GM23338 (cell line): ENCODE measurements around the gene SHOX. TPM values are rescaled to one million over a fixed set of nuclear protein-coding genes. Genes with fewer than 3 reads are reported as not detected.

Experiments
- ATAC-seq: fragments of 200-7000 bp; cut with Tn5 transposase; 3 replicates; pipeline ENCODE4 v1.9.1; 2020
- DNase-seq: peaks from one replicate; pipeline ENCODE4 v3.0.0-alpha.2; 2015; ENCODE audit warnings: low spot score
- H2AFZ ChIP-seq: fragments of 200-600 bp; sonication (generic); 2 replicates; pipeline ENCODE4 v1.8.0; 2016; ENCODE audit warnings: antibody characterized with exemption, mild to moderate bottlenecking, moderate library complexity
- H3F3A ChIP-seq: fragments of 200-600 bp; sonication (generic); replicated peaks from 2 replicates; pipeline ENCODE4 v1.8.0; 2017; ENCODE audit warnings: antibody characterized with exemption, mixed run types, low read depth
- H3K27ac ChIP-seq: fragments of 200-600 bp; sonication (generic); 2 replicates; pipeline ENCODE4 v1.6.1; 2016; ENCODE audit warnings: low read depth
- H3K27me3 ChIP-seq: fragments of 200-600 bp; sonication (generic); 2 replicates; pipeline ENCODE4 v1.8.0; 2016; ENCODE audit warnings: mild to moderate bottlenecking, mixed run types, moderate library complexity; ENCODE audit not compliant: insufficient read depth
- H3K36me3 ChIP-seq: fragments of 200-600 bp; sonication (generic); 2 replicates; pipeline ENCODE4 v1.8.0; 2016; ENCODE audit warnings: mild to moderate bottlenecking; ENCODE audit not compliant: insufficient read depth
- H3K4me1 ChIP-seq: fragments of 200-600 bp; sonication (generic); 2 replicates; pipeline ENCODE4 v1.8.0; 2016; ENCODE audit warnings: mild to moderate bottlenecking, moderate library complexity; ENCODE audit not compliant: insufficient read depth
- H3K4me2 ChIP-seq: fragments of 200-600 bp; sonication (generic); 2 replicates; pipeline ENCODE4 v1.7.1; 2017; ENCODE audit warnings: mixed run types
- H3K4me3 ChIP-seq: fragments of 200-600 bp; sonication (generic); 2 replicates; pipeline ENCODE4 v1.6.1; 2016; ENCODE audit warnings: mixed run types
- H3K79me2 ChIP-seq: fragments of 200-600 bp; sonication (generic); replicated peaks from 2 replicates; pipeline ENCODE4 v1.8.0; 2017; ENCODE audit warnings: mild to moderate bottlenecking; ENCODE audit not compliant: insufficient read depth
- H3K9me2 ChIP-seq: fragments of 200-600 bp; sonication (generic); 2 replicates; pipeline ENCODE4 v1.8.0; 2017; ENCODE audit not compliant: insufficient read depth
- H4K20me1 ChIP-seq: fragments of 200-600 bp; sonication (generic); replicated peaks from 2 replicates; pipeline ENCODE4 v1.8.0; 2017; ENCODE audit warnings: mild to moderate bottlenecking; ENCODE audit not compliant: insufficient read depth
- H3K27ac Mint-ChIP-seq: 2 replicates; pipeline ENCODE4 v1.8.0; 2020; ENCODE audit warnings: inconsistent platforms, mild to moderate bottlenecking, moderate library complexity, mixed read lengths
- H3K27me3 Mint-ChIP-seq: 3 replicates; pipeline ENCODE4 v1.8.0; 2022; ENCODE audit warnings: low read depth, mild to moderate bottlenecking, moderate library complexity, mixed read lengths, inconsistent platforms; ENCODE audit not compliant: insufficient read depth, poor library complexity
- H3K36me3 Mint-ChIP-seq: 3 replicates; pipeline ENCODE4 v1.8.0; 2021; ENCODE audit warnings: low read depth, mild to moderate bottlenecking, inconsistent platforms, moderate library complexity, mixed read lengths
- H3K4me1 Mint-ChIP-seq: 3 replicates; pipeline ENCODE4 v1.8.0; 2020; ENCODE audit warnings: mild to moderate bottlenecking, inconsistent platforms, mixed read lengths
- H3K4me3 Mint-ChIP-seq: 3 replicates; pipeline ENCODE4 v1.8.0; 2021; ENCODE audit warnings: moderate library complexity, mild to moderate bottlenecking, inconsistent platforms, mixed read lengths
- H3K9me3 Mint-ChIP-seq: 3 replicates; pipeline ENCODE4 v1.8.0; 2020; ENCODE audit warnings: moderate library complexity, mild to moderate bottlenecking, inconsistent platforms, mixed read lengths
- EZH2 ChIP-seq: fragments of 200-600 bp; sonication (generic); IDR thresholded peaks from one replicate; pipeline ENCODE4 v1.8.0; 2017; ENCODE audit warnings: antibody characterized with exemption, mild to moderate bottlenecking, low read depth; ENCODE audit not compliant: unreplicated experiment
- EZH2phosphoT487 ChIP-seq: fragments of 200-600 bp; sonication (generic); IDR thresholded peaks from one replicate; pipeline ENCODE4 v1.8.1; 2018; ENCODE audit warnings: antibody characterized with exemption; ENCODE audit not compliant: unreplicated experiment
- JUNB ChIP-seq: IDR thresholded peaks from one replicate; pipeline ENCODE4 v1.6.1; 2016; ENCODE audit warnings: antibody characterized with exemption; ENCODE audit not compliant: unreplicated experiment
- NANOG ChIP-seq: IDR thresholded peaks from 2 replicates; pipeline ENCODE4 v1.6.1; 2016; ENCODE audit warnings: antibody characterized with exemption, borderline replicate concordance
- POLR2AphosphoS5 ChIP-seq: IDR thresholded peaks from 2 replicates; pipeline ENCODE4 v1.6.1; 2016; ENCODE audit warnings: antibody characterized with exemption, low read depth
- STAT1 ChIP-seq: IDR thresholded peaks from one replicate; pipeline ENCODE4 v1.6.1; 2016; ENCODE audit warnings: antibody characterized with exemption; ENCODE audit not compliant: unreplicated experiment
- ZNF114 ChIP-seq: fragments of 250-450 bp; sonication (Bioruptor Pico); IDR thresholded peaks from 2 replicates; pipeline ENCODE4 v1.5.0; 2020; ENCODE audit warnings: mild to moderate bottlenecking, moderate library complexity
- ZNF331 ChIP-seq: fragments of 250-450 bp; sonication (Bioruptor Pico); IDR thresholded peaks from 2 replicates; pipeline ENCODE4 v1.5.0; 2020; ENCODE audit warnings: low read depth, mild to moderate bottlenecking, moderate library complexity
- polyA plus RNA-seq: library from polyadenylated mRNA; unstranded; fragments of >200 nt; fragmentation: Nextera tagmentation; extraction: Ambion mirVana; gene quantifications from 2 replicates; pipeline ENCODE4 v1.2.1, GENCODE V29; 2016
- total RNA-seq: library from RNA; depleted of rRNA; stranded (reverse); fragments of >200 nt; shearing (Covaris generic); gene quantifications from 2 replicates; pipeline ENCODE4 v1.2.3, GENCODE V29; 2014

The SHOX gene
- total and polyA plus RNA-seq, 2 experiments from 2014 or later: not detected

- Histone ChIP-seq H4K20me1 (peaks cover 14% of the 10 kb centered on the region; the same call in 1 of the 2 replicates), H3K27ac (no peak overlapping the region), H3K79me2 (no peaks in the 10 kb centered on the region), H3K4me2 (peak overlapping the region; percentile 85), H2AFZ (no peak overlapping the region), H3K4me3 (peak overlapping the region; percentile 60), H3K27me3 (peaks cover 96% of the 10 kb centered on the region), H3F3A (peaks cover 35% of the 10 kb centered on the region), H3K9me2 (no peaks in the 10 kb centered on the region), H3K4me1 (peaks cover 26% of the 10 kb centered on the region), H3K36me3 (no peaks in the 10 kb centered on the region)
- Mint-ChIP-seq H3K9me3 (peaks cover 91% of the 10 kb centered on the region), H3K27ac (no peak overlapping the region), H3K4me3 (no peak overlapping the region), H3K4me1 (peaks cover 6% of the 10 kb centered on the region), H3K36me3 (peaks cover 48% of the 10 kb centered on the region), H3K27me3 (peaks cover 78% of the 10 kb centered on the region)
- DNase-seq (no peak), ATAC-seq (no peak)
- TF ChIP-seq STAT1: no peak
- TF ChIP-seq EZH2phosphoT487: peak; percentile 55
- peak; percentile 97 for TF ChIP-seq EZH2
- TF ChIP-seq JUNB: no peak
These were observed 1.2 kb upstream of the SHOX start for GRCh38 chrX:629230-630006.

DNA sequence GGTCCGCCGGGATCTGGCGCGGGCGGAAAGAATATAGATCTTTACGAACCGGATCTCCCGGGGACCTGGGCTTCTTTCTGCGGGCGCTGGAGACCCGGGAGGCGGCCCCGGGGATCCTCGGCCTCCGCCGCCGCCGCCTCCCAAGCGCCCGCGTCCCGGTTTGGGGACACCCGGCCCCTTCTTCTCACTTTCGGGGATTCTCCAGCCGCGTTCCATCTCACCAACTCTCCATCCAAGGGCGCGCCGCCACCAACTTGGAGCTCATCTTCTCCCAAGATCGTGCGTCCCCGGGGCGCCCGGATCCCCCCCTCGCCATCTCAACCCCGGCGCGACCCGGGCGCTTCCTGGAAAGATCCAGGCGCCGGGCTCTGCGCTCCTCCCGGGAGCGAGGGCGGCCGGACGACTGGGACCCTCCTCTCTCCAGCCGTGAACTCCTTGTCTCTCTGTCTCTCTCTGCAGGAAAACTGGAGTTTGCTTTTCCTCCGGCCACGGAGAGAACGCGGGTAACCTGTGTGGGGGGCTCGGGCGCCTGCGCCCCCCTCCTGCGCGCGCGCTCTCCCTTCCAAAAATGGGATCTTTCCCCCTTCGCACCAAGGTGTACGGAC, 482 bp upstream of the SHOX start:
- no peak for TF ChIP-seq ZNF114 (CRISPR knock-in tag)
- no peak for TF ChIP-seq POLR2AphosphoS5
- TF ChIP-seq ZNF331 (CRISPR knock-in tag): no peak
- TF ChIP-seq NANOG: no peak
- peak; percentile 98 for TF ChIP-seq EZH2
- Mint-ChIP-seq H3K27me3 (peaks cover 73% of the 10 kb centered on the region), H3K36me3 (peaks cover 43% of the 10 kb centered on the region), H3K4me3 (peak overlapping the region; percentile 56; the same call in 2 of the 3 replicates), H3K9me3 (peaks cover 86% of the 10 kb centered on the region), H3K4me1 (peaks cover 6% of the 10 kb centered on the region), H3K27ac (no peak overlapping the region)
- no peaks in the 10 kb centered on the region for H3K79me2 ChIP-seq
- peaks cover 27% of the 10 kb centered on the region for H3K4me1 ChIP-seq
- ATAC-seq (no peak), DNase-seq (peak; percentile 25)
- peak overlapping the region; percentile 60 for H3K4me3 ChIP-seq
- H3K36me3 ChIP-seq: no peaks in the 10 kb centered on the region
- peaks cover 35% of the 10 kb centered on the region for H3F3A ChIP-seq
- peaks cover 96% of the 10 kb centered on the region for H3K27me3 ChIP-seq
- H3K9me2 ChIP-seq: no peaks in the 10 kb centered on the region
- H3K27ac ChIP-seq: no peak overlapping the region
- peak overlapping the region; percentile 91 for H2AFZ ChIP-seq
- H3K4me2 ChIP-seq: peak overlapping the region; percentile 85
- H4K20me1 ChIP-seq: peaks cover 14% of the 10 kb centered on the region; the same call in 1 of the 2 replicates

- Histone ChIP-seq H3K4me1 (peaks cover 33% of the 10 kb centered on the region), H3K27ac (no peak overlapping the region), H3F3A (peaks cover 29% of the 10 kb centered on the region), H3K9me2 (no peaks in the 10 kb centered on the region), H3K4me2 (peak overlapping the region; percentile 73), H4K20me1 (peaks cover 14% of the 10 kb centered on the region; the same call in 1 of the 2 replicates), H3K27me3 (peaks cover 98% of the 10 kb centered on the region), H2AFZ (no peak overlapping the region), H3K4me3 (peak overlapping the region; percentile 46), H3K36me3 (no peaks in the 10 kb centered on the region), H3K79me2 (no peaks in the 10 kb centered on the region)
- H3K27ac Mint-ChIP-seq: no peak overlapping the region
- no peak overlapping the region for H3K4me3 Mint-ChIP-seq
- peak; percentile 55 for DNase-seq
- peaks cover 80% of the 10 kb centered on the region for H3K9me3 Mint-ChIP-seq
- peaks cover 69% of the 10 kb centered on the region for H3K27me3 Mint-ChIP-seq
- peaks cover 35% of the 10 kb centered on the region for H3K36me3 Mint-ChIP-seq
- no peak for TF ChIP-seq NANOG
- peak; percentile 85 for TF ChIP-seq EZH2
- no peak for ATAC-seq
- H3K4me1 Mint-ChIP-seq: peaks cover 3% of the 10 kb centered on the region; the same call in 2 of the 3 replicates
These were observed 1.3 kb downstream of the SHOX start for GRCh38 chrX:631802-632365.
